ENCODE data around the gene SHKBP1. TPM values are rescaled to one million over a fixed set of nuclear protein-coding genes. Genes with fewer than 3 reads are reported as not detected.
"Not testable (repeated sequence)": the region's sequence is repeated elsewhere in the genome, so short reads cannot be mapped to it uniquely, and the experiment has no call there.

SHKBP1 gene
- total and polyA plus RNA-seq, 2 of the 8 experiments (the other 6 are each of a cell fraction or from before 2014, with no cell fraction given): 74.6 to 98.8 TPM

DNA sequence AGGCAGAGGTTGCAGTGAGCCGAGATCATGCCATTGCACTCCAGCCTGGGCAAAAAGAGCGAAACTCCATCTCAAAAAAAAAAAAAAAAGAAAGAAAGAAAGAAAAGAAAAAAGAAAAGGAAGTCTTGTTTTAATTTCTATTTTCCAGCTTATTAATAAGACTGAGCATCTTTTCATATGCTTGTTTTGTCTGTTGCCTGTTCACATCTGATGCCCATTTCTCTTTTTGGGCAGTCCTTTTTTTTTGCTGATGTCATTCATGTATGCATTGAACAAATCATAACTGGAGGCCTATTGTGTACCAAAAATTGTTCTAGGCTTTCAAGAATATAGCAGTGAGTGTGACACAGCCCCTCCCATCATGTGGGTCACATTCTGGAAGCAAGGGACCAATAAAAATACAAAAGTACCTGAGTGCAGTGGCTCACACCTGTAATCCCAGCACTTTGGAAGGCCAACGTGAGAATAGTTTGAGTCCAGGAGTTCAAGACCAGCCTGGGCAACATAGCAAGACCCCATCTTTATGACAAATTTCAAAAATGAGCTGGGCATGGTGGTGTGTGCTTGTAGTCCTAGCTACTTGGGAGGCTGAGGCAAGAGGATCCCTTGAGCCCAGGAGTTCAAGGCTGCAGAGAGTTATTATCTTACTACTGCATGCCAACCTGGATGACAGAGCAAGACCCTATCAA lies 30.4 kb upstream of the SHKBP1 start:
- not testable (repeated sequence) for FAIRE-seq; H4K20me1 ChIP-seq (replicated peaks in 1 of 2; ENCODE audit: control insufficient read depth in 1 of 2, insufficient read depth in 2 of 2, low read length in 2 of 2); H4K5ac ChIP-seq (ENCODE audit: insufficient read length, low read depth, low read length); H3K18ac ChIP-seq (ENCODE audit: extremely low read depth, low read length); H2AK5ac ChIP-seq (ENCODE audit: low read depth, low read length); H3K4me2 ChIP-seq (ENCODE audit: insufficient read depth in 1 of 2, low read depth in 2 of 2, low read length in 2 of 2); H4K91ac ChIP-seq (replicated peaks; ENCODE audit: insufficient read length, low read length); H3K4ac ChIP-seq (replicated peaks; ENCODE audit: insufficient read length, low read depth, low read length); H2BK12ac ChIP-seq (ENCODE audit: low read depth, low read length); H2BK15ac ChIP-seq (ENCODE audit: low read length); H2BK20ac ChIP-seq (ENCODE audit: low read length); H3K79me2 ChIP-seq (ENCODE audit: control insufficient read depth in 1 of 2, insufficient read depth in 2 of 2, low read length in 2 of 2); H3K36me3 ChIP-seq (ENCODE audit: control insufficient read depth in 2 of 4, insufficient read depth in 4 of 4, low read length in 3 of 4); H3K23me2 ChIP-seq (ENCODE audit: low read depth, low read length); H3K79me1 ChIP-seq (ENCODE audit: low read depth, low read length); H3K23ac ChIP-seq (ENCODE audit: insufficient read length); H2BK120ac ChIP-seq (replicated peaks; ENCODE audit: low read depth, low read length); H3K56ac ChIP-seq (replicated peaks; ENCODE audit: insufficient read length, low read depth, low read length); H4K8ac ChIP-seq (ENCODE audit: extremely low read depth, insufficient read depth, low read length); H3K27ac ChIP-seq (ENCODE audit: low read depth, low read length); H3K14ac ChIP-seq (ENCODE audit: insufficient read length); H3K9me3 ChIP-seq (ENCODE audit: insufficient read depth in 2 of 2, low read depth in 1 of 2, low read length in 1 of 2); H3K4me1 ChIP-seq (replicated peaks in 1 of 4; ENCODE audit: control insufficient read depth in 3 of 4, insufficient read depth in 4 of 4, low read length in 3 of 4); H3K4me3 ChIP-seq (ENCODE audit: extremely low read depth in 1 of 4, insufficient read depth in 2 of 4, low read depth in 3 of 4, low read length in 4 of 4); DNase-seq (ENCODE audit: low read depth in 1 of 2, low spot score in 2 of 2); H2BK5ac ChIP-seq (ENCODE audit: low read depth, low read length); H3K9ac ChIP-seq (replicated peaks in 1 of 4; ENCODE audit: extremely low read depth in 1 of 4, low read depth in 3 of 4, low read length in 3 of 4); H2AFZ ChIP-seq (ENCODE audit: low read length)
- ChIA-PET POLR2A (ENCODE audit: partially characterized antibody) (interaction anchor here (0.6 kb wide), 1 partner anchor 120 kb away, joined by 4 read pairs; no protein-coding TSS in a partner anchor), CTCF (ENCODE audit: partially characterized antibody) (interaction anchor here (0.6 kb wide), 2 partner anchors 14 to 18 kb away, joined by 3 read pairs; no protein-coding TSS in a partner anchor)
- WGBS, 2 experiments (ENCODE audit: extremely low coverage in 1 of 2, insufficient coverage in 1 of 2, insufficient read length in 1 of 2, insufficient replicate concordance in 2 of 2, low coverage in 1 of 2, low lambda C conversion rate in 2 of 2, missing lambda C conversion rate in 1 of 2): 70% methylated on average over 1 of the region's 3 CpGs; no CpG with 5 or more reads in 1 of the 2 experiments
- peaks cover 0 to 13% (median 11%) of the 10 kb centered on the region in 4 experiments; a peak in 6 of 7 replicates for H3K27me3 ChIP-seq (replicated peaks in 1 of 4; ENCODE audit: control insufficient read depth in 3 of 4, extremely low read depth in 1 of 4, insufficient read depth in 3 of 4, low read length in 3 of 4)
